HG02759 (cell line): ENCODE results near the gene PRR27.
A peak's percentile ranks its signal among the peaks of the same experiment; 100 is the strongest.

Experiments used
- ATAC-seq: cut with Tn5 transposase; IDR thresholded peaks from one replicate; pipeline ENCODE4 v1.9.1; 2021; ENCODE audit warnings: mild to moderate bottlenecking, moderate library complexity; ENCODE audit not compliant: unreplicated experiment

The PRR27 gene

GRCh38 chr4:70153937-70154336 is at the start of gene PRR27:
PRR27 (plus strand) TSS chr4:70154237; CDS start chr4:70154376, 139 bp downstream.
- no peak for ATAC-seq

GRCh38 chr4:70110917-70111316 is 43.1 kb upstream of the PRR27 start:
- peak; percentile 47 for ATAC-seq

DNA sequence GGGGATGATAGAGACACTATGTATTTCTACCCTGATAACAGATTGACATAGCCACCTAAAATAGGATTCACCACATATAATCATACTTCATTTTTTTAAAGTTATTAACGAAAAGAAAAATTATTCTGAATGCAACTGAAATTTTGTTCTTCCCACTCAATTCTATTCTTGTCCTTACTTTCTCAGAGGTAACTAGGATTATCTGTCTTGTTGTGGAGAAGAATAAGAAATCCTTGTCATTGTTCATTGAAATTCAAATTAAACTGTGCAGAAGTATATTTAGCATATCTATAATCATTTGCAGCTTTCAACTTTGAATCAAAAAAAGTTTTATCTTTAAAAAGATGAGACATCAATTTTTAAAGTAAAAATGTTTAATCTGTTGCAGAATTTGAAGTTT is 40.4 kb upstream of the PRR27 start:
- ATAC-seq, result no peak

- no peak for ATAC-seq
These were observed 39.9 kb upstream of the PRR27 start for GRCh38 chr4:70114096-70114495.

DNA sequence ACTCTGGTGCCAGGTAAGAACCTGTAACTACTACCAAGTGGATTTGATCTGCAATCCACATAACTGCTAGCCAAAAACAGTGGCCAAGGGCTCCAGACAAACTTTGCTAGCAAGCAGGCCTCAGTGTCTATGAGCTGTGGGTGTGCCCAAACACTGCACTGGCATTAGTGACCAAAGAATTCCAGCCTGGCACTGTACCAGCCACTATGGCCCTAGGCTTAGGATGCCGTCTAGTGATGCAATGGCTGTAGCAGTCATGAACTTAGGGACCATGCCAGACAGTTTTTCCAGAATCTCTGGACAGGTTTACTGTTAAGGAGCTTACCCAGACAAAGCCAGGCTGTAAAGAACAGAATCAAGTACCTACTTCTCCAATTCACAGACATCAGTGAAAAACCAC is 33.7 kb upstream of the PRR27 start:
- ATAC-seq, result no peak

DNA sequence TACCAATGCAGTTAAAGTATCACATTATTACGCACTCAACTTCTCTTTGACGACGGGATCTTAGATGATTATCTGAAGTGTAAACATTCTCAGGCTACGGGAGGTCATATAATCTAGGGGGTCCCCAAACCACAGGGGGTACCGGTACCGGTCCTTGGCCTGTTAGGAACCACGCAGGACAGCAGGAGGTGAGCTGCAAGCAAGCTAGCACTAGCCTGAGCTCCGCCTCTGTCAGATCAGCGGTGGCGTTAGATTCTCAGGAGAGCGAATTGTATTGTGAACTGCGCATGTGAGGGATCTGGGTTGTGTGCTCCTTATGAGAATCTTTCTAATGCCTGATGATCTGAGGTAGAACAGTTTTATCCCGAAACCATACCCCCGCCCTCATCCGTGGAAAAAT is 20.6 kb upstream of the PRR27 start:
- no peak for ATAC-seq

- ATAC-seq, result no peak
These were observed 15.3 kb upstream of the PRR27 start for GRCh38 chr4:70138751-70139150.

DNA sequence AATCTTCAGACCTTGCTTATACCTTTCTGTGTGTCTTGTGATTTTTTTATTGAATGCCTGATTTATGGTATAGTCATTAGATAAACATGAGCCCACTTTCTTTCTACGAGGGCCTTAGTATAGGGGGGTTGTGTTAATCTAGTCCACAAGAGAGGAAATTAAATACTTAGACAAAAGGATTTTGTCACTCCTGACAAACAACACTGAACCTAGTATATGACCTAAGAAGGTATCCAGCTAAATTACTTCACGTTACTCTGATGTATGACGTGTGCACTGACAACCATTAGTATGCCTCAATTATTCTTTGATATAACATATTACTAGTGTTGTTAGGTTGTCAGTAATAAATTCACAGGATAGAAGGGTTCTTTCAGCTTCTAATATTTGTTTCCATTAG is 2.8 kb upstream of the PRR27 start:
- ATAC-seq, result no peak

DNA sequence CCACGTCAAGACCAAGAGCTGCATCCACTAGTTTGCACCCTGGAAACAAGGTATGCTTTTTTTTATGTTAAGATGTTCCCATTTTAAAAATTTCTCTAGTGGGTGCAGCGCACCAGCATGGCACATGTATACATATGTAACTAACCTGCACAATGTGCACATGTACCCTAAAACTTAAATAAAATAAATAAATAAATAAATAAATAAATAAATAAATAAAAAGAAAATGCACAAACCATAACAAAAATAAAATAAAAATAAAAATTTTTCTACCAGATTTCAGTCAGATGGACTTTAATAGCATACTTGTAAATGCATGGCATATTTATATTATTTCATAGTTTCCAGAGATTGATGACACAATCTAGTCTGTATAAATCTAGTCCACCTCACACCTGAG is 1.9 kb upstream of the PRR27 start:
- ATAC-seq, result no peak

- no peak for ATAC-seq
These were observed 4.5 kb downstream of the PRR27 start for GRCh38 chr4:70158576-70158975.

- no peak for ATAC-seq
These were observed 23.1 kb downstream of the PRR27 start for GRCh38 chr4:70177090-70177489.

DNA sequence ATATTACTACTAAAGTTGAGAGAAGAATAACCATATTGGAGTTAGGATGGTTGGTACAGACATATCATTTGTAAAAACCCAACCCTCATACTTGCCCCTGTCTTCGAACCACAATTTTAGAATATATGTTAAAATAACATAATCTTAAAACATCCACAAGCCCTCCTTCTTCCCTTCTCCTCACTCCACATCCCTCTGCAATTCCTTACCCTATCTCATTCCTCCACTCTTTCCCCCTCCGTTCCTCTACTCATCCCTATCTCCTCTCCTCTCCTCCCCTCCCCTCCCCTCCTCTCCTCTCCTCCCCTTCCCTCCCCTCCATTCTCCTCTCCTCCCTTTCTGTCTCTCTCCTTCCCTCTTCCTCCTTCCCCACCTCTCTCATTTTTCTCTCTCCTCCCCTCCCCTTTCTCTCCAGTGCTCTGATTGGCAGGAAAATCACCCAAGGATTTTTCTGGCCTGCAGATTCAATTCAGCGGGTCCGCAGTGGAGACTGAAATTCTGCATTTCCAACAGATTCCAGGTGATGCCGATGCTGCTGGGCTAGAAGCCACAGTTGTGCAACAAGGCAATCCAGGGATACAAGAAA is 24.1 kb downstream of the PRR27 start:
- no peak for ATAC-seq

- no peak for ATAC-seq
These were observed 25.8 kb downstream of the PRR27 start for GRCh38 chr4:70179811-70180210.

- no peak for ATAC-seq
These were observed 27.8 kb downstream of the PRR27 start for GRCh38 chr4:70181864-70182263.

DNA sequence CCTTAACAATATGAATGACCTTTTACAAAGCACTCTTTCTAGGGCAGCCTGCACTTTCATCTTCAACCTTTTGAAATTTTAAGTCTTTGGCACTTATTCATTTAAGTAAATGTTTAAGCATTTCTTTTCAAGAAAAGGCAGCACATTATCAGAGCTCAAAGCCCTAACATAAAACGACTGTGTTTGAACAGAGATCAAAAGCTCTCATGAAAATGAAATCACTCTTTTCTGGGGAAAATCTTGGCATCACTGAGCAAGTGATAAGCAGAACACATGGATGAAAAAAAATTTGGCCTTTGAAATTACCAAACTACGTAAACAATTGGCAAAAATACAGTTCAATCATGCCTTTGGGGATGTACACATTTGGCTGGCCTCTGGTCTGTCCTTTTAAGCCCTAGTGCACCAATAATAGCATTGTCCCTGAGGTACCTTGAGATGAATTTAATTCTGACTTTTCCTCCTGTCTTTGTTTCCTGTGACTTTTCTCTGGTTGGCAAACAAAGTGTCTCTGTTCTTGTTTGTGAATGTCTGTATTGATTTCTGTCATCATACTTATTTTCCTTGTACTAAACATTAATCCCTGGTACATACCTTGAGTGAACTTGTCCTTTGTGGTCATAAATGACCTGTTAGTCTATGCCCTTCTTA is 28.6 kb downstream of the PRR27 start:
- ATAC-seq, result no peak

DNA sequence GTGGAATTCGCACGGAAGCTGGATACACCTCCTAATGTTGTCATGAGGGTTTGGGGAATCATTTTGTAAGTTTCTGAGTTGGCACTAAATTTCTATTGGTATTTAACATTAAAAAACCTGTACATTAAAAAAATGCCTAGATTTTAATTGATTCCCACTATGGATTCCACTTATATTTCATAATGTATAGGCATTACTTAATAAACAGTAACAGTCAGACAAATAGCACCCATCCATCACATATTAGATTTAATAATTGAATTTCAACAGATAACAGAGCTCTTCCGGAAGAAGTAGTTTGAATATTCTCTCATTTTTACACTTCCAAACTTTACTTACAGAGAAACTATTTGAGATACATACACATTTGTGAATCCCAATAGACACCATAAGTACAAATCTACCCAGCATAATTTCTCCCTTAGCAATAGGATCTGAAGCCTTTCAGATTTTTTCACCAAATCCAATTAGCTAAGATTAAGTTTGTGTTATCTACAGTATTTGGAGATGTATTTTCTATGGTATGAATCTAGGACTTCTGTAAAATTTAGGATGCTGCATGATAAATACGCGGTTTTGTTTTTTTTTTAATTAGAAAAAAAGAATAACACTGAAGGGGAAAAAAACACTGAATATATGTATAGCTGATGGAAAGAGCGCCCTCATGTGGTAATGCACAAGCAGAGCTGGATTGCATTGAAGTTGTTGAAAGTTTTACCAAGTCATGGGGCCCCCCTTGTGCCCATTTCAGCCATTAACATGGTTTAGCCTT is 29.3 kb downstream of the PRR27 start:
- peak; percentile 88 for ATAC-seq

GRCh38 chr4:70183940-70184246 is 29.9 kb downstream of the PRR27 start:
- ATAC-seq, result no peak

DNA sequence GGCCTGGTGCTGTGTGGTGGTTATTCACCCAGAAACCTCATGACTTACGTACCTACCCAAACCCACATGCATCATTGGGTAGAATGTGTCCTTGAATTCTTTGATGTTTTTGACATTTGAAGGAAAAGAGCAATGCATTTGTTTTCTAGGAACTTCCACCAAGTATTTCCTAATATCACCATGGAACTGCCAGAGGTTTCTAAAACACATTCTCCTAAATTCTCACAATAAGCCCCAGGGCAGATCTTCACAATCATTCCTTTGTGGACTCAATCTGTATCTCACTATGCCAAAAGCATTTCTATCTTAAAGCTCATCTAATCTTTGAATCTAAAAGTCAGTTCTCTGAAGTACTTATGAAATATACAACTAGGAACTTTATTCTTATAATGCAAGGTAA is 33.2 kb downstream of the PRR27 start:
- ATAC-seq, result no peak

DNA sequence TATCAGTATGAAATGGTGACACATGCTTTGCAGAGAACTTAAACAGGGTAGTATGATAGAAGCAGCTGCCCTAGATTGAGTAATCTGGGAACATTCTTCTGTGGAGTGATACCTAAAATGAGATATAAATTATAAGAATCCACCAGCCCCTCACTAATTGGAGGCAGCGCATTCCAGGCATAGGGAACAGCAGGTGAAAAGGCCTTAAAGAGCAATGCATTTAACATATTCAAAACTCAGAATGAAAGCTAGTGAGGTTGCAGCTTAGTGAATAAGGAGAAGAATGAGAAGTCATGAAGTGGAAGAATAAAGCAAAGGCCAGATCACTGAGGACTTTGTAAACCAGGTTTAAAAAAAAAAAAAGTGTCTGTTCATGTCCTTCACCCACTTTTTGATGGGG is 36.5 kb downstream of the PRR27 start:
- no peak for ATAC-seq

GRCh38 chr4:70191647-70192046 is 37.6 kb downstream of the PRR27 start:
- ATAC-seq, result no peak

DNA sequence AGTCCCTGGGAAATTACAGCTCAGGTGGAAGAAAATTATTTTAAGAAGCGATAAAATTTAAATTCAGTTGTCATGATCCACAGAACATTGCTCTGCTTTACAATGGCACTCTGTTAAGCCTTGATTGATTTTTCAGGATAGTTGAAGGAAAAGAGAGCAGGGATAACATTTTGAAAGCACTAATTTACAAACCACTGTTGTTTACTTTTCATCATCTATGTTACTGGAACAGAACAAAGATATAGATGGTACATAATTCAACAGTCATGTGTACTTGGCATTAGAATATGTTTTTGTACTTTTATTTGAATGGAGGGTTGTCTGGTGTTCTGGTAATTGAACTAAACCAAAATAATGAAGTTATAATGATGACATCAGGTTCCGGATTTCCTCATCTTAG is 38.9 kb downstream of the PRR27 start:
- ATAC-seq, result no peak

DNA sequence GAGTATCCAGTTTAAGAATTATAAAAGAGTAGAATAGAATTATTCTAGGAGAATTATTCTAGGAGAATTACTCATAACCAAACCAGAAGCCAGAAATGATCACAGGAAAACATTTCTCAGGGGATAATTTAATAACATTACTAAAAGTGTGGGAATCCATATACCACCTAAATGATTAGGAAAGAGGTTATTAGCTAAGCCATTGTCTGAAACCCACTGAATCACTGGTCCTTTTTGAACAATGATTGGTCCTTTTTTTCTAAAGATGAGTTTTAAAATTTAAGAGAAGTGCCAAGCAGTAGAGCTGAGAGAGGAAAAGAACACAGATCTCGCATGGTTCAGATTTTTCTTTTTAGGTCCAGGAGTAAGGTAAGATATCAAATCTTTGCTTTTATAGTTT is 41.4 kb downstream of the PRR27 start, which contains the start of gene ODAM:
Gene ODAM, plus strand, starts transcription at position 301 of the 400 bp plus-strand sequence. CDS start 819 bp downstream, outside the sequence.
- no peak for ATAC-seq
